HG03066 (cell line): ENCODE results near the gene GRK2.
"Not testable (repeated sequence)": the region's sequence is repeated elsewhere in the genome, so short reads cannot be mapped to it uniquely, and the experiment has no call there.

Source experiments
- ATAC-seq: cut with Tn5 transposase; IDR thresholded peaks from one replicate; pipeline ENCODE4 v1.9.1; 2021; ENCODE audit warnings: low read depth; ENCODE audit not compliant: unreplicated experiment

GRK2 gene

GRCh38 chr11:67310246-67311050, 44.2 kb downstream of the GRK2 start:
- no peak for ATAC-seq

DNA sequence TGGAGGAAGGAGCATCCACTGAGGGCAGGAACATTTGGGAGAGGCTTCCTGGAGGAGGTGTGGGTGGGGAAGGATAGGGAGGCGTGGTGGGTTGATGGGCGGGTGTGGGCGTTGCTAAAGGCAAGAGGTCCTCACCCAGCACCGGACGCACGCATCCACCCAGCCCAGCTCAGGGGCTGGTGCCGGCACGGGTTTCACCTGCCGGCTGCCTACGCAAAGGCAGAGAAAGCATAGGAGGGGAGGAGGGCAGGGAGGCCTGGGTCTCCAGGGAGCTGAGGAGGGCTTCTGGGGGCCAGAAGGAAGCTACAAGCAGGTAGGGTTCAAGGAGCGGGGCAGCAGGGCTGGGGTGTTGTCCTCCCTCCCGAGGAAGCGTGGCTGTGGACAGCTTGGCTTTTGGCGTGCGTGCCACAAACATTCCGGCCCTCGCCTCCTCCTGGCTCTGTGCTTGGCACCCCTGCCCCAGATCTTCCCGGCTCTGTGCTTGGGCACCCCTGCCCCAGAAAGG, 44.8 kb downstream of the GRK2 start:
- ATAC-seq, result no peak

DNA sequence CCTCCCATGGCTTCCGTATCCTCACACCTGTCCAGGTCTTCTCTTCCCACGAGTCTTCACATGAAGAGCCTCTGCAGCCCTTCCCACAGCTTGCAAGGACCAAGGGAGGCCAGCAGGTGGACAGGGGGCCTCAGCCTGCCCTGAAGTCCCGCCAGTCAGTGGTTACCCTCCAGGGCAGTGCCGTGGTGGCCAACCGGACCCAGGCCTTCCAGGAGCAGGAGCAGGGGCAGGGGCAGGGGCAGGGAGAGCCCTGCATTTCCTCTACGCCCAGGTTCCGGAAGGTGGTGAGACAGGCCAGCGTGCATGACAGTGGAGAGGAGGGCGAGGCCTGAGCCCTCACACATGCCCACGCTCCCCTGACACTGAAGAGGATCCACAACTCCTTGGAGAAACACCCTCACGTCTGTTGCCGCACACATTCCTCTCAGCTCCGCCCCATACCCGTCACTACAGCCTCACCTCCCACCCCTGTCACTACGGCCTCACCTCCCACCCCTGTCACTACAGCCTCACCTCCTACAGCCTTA, 45.3 kb downstream of the GRK2 start:
- ATAC-seq, result no peak

GRCh38 chr11:67312187-67313021, 46.1 kb downstream of the GRK2 start:
- ATAC-seq, result no peak

DNA sequence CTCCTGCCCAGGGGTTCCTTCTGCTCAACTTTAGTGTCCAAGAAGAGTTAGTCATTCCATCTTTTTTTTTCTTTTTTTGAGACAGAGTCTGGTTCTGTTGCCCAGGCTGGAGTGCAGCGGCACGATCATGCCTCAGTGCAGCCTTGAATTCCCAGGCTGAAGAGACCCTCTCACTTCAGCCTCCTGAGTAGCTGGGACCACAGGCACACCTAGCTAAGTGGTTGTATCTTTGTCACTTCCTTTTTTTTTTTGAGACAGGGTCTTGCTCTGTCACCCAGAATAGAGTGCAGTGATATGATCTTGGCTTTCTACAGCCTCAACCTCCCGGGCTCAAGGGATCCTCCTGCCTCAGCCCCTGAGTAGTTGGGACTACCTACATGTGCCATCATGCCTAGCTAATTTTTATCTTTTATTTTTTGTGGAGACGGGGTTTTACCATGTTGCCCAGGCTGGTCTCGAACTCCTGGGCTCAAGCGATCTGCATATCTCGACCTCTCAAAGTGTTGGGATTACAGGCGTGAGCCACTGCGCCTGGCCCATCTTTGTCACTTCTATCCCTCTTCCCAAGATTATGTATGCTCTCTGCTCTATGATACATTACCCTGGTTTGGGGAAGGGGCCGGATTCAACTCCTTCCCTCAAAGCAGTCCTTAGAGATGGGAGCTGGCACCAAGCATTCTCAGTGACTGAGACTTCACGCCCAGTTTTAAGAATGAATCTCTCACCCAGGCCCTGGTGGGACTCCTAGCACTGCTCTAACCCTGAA, 47.0 kb downstream of the GRK2 start:
- no peak for ATAC-seq

DNA sequence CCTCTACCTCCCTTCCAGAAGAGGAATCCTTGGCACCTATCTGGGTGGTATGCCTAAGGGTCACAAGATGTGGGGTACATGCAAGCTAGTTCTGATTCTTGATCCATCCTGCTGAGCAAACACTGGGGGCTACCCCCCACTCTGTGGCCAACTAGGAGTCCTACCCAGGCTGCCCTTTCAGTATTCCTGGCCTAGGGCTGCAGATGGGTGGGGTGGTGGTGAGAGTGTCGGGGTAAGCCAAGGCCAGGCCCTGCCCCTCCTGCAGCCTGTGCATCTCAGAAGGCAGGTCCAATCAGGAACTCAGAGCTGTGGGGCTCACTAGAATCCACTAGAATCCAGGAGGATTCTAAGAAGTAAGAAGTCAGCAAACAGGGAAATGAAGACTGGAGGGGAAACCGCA, 47.9 kb downstream of the GRK2 start:
- no peak for ATAC-seq

GRCh38 chr11:67315325-67315909, 49.1 kb downstream of the GRK2 start:
- no peak for ATAC-seq

- ATAC-seq, result no peak
Measured at GRCh38 chr11:67316882-67317204, 50.6 kb downstream of the GRK2 start.

- peak; percentile 83 for ATAC-seq
Measured at GRCh38 chr11:67317205-67317887, 51.1 kb downstream of the GRK2 start.

- no peak for ATAC-seq
Measured at GRCh38 chr11:67317888-67318555, 51.7 kb downstream of the GRK2 start.

GRCh38 chr11:67318876-67319275, 52.6 kb downstream of the GRK2 start:
- not testable (repeated sequence) for ATAC-seq

- no peak for ATAC-seq
Measured at GRCh38 chr11:67320011-67320410, 53.7 kb downstream of the GRK2 start.

GRCh38 chr11:67320691-67321090, 54.4 kb downstream of the GRK2 start:
- no peak for ATAC-seq

GRCh38 chr11:67321313-67321871, 55.1 kb downstream of the GRK2 start:
- ATAC-seq, result no peak

DNA sequence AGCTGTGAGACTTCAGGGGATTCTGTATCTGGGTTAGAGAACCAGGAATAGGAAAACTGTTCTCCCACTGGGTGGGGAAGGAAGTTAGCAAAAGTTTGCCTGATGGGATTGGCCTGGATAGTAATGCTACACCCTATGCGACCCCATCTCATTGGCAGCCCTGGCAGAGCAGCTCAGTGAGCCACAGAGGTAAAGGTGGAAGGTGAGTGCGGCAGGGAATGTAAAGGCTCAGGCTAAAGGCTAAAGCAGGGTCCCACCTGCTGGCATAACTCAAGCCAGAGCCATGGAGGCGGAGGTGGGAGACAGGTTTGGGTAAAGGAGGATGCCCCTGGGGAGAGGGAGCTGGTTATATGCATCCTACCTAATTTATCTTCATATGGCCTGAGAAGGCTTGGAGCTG, 55.8 kb downstream of the GRK2 start:
- ATAC-seq, result no peak

DNA sequence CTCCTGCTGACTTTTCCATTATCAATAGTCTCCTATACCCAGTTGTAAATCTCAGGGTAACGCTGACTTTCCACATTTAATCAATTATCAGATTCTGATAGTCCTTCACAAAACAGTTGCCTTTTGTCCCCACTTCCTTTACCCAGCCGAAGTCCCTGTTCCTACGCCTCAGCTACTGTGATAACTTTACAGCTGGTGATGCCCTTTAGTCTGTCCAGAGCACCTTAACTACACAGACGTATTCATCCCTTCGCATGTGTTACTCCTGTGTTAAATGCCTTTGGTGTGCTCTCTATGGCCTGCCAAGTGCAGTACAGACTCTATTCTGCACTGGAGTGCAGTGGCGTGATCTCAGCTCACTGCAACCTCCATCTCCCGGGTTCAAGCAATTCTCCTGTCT, 57.3 kb downstream of the GRK2 start:
- ATAC-seq, result no peak

- no peak for ATAC-seq
Measured at GRCh38 chr11:67332081-67332691, 65.9 kb downstream of the GRK2 start.
